Mesothelial cell of epicardium (in vitro differentiated cells): ENCODE measurements around the gene PPIL1. TPM values are rescaled to one million over a fixed set of nuclear protein-coding genes. Genes with fewer than 3 reads are reported as not detected.

Experiments
- DNase-seq, 2 experiments: peaks; one replicate each; pipeline ENCODE4 v3.0.0; 2021; ENCODE audit warnings: low spot score in 2 of 2; ENCODE audit not compliant: unreplicated experiment in 2 of 2
- H3K27ac Mint-ChIP-seq: 2 replicates; pipeline ENCODE4 v1.8.0; 2021; ENCODE audit warnings: mixed read lengths
- H3K27me3 Mint-ChIP-seq: 2 replicates; pipeline ENCODE4 v1.8.0; 2021; ENCODE audit warnings: low read depth, mixed read lengths
- H3K36me3 Mint-ChIP-seq: 2 replicates; pipeline ENCODE4 v1.8.0; 2021; ENCODE audit warnings: mixed read lengths
- H3K4me1 Mint-ChIP-seq: 2 replicates; pipeline ENCODE4 v1.8.0; 2021; ENCODE audit warnings: mixed read lengths
- H3K4me3 Mint-ChIP-seq: 2 replicates; pipeline ENCODE4 v1.8.0; 2021; ENCODE audit warnings: mild to moderate bottlenecking, moderate library complexity, mixed read lengths
- H3K9me3 Mint-ChIP-seq: 2 replicates; pipeline ENCODE4 v1.8.0; 2021; ENCODE audit warnings: mixed read lengths
- total RNA-seq: library from RNA; stranded (reverse); gene quantifications from 3 replicates; pipeline ENCODE4 v1.2.1, GENCODE V29; 2021
- TF ChIP-seq, protein P1 (sequence below): fragments of 200-600 bp; sonication (generic); IDR thresholded peaks from one replicate; pipeline ENCODE4 v1.5.0; 2021; ENCODE audit warnings: antibody characterized with exemption; ENCODE audit not compliant: unreplicated experiment

PPIL1 gene
- total RNA-seq, 1 donor from 2014 or later, result 32.7 TPM

DNA sequence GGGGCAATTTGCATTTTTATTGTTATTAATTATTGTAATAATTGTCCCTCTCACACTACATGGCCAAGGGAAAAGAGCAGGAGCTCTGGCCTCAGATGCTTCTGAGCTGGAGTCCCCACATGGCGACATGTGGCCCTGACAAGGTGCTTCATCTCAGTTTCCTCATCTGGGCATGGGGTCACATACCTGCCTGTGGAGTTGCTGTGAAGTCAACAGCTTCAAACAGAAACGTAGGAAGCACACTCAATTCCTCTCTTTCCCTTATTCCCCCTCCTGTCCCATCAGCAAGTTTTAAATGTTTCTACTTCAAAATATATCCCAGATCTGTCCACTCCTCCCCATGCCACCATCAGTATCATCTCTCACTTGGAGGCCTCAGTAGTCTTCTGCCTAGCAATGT lies 44.0 kb downstream of the PPIL1 start:
- Mint-ChIP-seq H3K27me3 (peaks cover 5% of the 10 kb centered on the region), H3K27ac (no peak overlapping the region)

GRCh38 chr6:36829919-36830544 lies 44.6 kb downstream of the PPIL1 start:
- H3K27me3 Mint-ChIP-seq, result peaks cover 2% of the 10 kb centered on the region
- no peak for DNase-seq
- H3K4me3 Mint-ChIP-seq, result no peak overlapping the region
- no peaks in the 10 kb centered on the region for H3K9me3 Mint-ChIP-seq
- peaks cover 19% of the 10 kb centered on the region for H3K4me1 Mint-ChIP-seq
- H3K27ac Mint-ChIP-seq, result no peak overlapping the region
- H3K36me3 Mint-ChIP-seq, result no peaks in the 10 kb centered on the region
- TF ChIP-seq, protein P1, sequence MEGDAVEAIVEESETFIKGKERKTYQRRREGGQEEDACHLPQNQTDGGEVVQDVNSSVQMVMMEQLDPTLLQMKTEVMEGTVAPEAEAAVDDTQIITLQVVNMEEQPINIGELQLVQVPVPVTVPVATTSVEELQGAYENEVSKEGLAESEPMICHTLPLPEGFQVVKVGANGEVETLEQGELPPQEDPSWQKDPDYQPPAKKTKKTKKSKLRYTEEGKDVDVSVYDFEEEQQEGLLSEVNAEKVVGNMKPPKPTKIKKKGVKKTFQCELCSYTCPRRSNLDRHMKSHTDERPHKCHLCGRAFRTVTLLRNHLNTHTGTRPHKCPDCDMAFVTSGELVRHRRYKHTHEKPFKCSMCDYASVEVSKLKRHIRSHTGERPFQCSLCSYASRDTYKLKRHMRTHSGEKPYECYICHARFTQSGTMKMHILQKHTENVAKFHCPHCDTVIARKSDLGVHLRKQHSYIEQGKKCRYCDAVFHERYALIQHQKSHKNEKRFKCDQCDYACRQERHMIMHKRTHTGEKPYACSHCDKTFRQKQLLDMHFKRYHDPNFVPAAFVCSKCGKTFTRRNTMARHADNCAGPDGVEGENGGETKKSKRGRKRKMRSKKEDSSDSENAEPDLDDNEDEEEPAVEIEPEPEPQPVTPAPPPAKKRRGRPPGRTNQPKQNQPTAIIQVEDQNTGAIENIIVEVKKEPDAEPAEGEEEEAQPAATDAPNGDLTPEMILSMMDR, result no peak

More for the DNA sequence above, 44.0 kb downstream of the PPIL1 start:
- Mint-ChIP-seq H3K4me3 (no peak overlapping the region), H3K4me1 (peaks cover 22% of the 10 kb centered on the region), H3K36me3 (no peaks in the 10 kb centered on the region), H3K9me3 (no peaks in the 10 kb centered on the region)
- DNase-seq, result no peak
- TF ChIP-seq, protein P1, result no peak

DNA sequence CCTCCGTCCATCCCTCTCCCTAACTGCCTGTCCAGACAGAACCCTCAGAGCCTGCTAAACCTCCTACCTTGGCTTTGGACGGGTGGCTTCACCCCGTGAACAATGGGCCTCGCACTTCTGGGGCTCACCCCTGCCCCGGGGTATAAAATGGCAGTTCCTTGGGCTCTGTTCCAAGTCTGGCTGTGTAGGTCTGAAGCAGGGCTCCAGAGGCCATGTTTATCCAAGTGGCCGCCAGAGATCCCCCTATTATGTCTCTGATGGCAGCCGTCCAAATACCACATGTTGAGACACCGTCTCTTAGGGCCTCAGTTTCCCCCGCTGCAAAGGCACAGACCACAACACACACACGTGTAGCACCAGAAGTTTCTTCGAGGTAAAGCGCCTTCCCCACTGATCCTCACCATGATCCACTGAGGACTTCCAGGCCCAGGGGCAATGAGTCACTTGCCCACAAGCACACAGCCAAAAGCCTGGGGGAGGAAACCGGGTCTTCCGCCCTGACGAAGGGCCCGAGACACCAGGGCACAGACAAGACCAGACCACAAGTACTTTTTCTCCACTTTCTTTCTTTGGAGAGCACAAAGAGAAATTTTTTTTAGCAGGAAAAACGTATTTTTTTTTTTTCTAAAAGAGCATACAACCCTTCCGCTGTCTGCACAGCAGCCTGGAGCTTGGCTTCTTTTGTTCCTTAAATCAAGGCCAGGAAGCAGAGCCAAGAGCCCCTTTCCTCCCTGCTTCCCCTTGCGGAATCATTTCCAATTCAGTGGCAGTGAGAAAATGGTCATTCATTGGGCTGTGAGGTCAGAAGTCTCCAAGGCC lies 47.1 kb downstream of the PPIL1 start:
- Mint-ChIP-seq H3K9me3 (no peaks in the 10 kb centered on the region), H3K27ac (peak overlapping the region; percentile 79), H3K4me3 (no peak overlapping the region), H3K4me1 (peaks cover 14% of the 10 kb centered on the region), H3K36me3 (no peaks in the 10 kb centered on the region), H3K27me3 (no peaks in the 10 kb centered on the region)
- TF ChIP-seq, protein P1, result no peak
- no peak for DNase-seq

DNA sequence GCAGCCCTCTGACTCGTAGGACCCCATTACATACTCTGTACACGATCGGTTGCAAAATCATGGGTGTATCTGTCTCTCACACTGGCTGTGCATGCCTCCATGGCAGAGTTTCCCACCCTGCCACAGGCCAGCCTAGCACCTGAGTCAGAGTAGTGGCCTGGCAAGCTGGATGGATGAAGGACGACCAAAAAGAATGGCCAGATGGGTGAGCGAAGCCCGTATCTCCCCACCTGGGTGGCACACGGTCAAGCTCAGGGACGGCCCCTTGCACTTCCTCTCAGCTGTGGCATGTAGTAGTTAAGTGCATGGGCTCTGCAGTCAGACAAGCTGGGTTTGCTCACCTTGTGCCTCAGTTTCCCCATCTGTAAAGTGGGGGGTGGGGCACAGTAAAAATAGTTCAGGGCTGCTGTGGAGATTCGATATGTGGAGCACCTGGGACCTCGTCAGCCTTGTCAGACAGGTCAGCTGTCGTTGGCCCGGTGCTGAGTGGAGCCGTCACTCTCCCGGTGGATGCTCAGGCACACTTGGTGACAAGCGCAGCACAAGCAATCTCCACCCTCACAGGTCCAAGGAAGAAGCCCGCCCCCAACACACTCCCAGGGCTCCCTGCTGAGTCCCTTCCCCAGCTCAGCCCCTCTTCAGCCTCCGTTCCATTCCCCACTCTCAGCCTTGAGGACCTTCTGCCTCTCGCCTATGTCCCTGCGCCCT lies 47.9 kb downstream of the PPIL1 start:
- Mint-ChIP-seq H3K9me3 (no peaks in the 10 kb centered on the region), H3K27ac (no peak overlapping the region), H3K4me3 (no peak overlapping the region), H3K27me3 (no peaks in the 10 kb centered on the region), H3K4me1 (peaks cover 18% of the 10 kb centered on the region), H3K36me3 (no peaks in the 10 kb centered on the region)
- TF ChIP-seq, protein P1, result no peak
- no peak for DNase-seq

DNA sequence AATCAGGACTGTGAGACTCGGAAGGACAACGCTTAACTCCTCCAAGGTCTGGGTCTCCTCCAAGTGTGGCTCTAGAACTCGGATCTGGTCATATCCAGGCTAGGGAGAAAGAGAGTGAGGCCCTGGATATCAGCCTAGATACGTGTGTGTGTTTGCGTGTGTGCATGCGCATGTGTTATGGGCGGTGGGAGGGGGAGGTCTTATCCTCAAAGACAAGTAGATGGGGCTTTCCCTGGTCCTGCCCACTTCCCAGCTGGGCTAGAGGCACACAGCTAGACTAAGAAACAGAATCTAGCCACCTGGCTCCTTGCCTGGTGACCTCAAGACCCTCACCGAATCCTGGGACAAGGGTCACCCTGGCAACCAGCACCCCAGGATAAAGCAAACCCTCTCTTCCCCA lies 48.6 kb downstream of the PPIL1 start:
- Mint-ChIP-seq H3K9me3 (no peaks in the 10 kb centered on the region), H3K4me1 (peaks cover 24% of the 10 kb centered on the region), H3K27me3 (no peaks in the 10 kb centered on the region), H3K4me3 (no peak overlapping the region), H3K36me3 (no peaks in the 10 kb centered on the region), H3K27ac (no peak overlapping the region)
- no peak for DNase-seq
- TF ChIP-seq, protein P1, result no peak
